ENCODE results near the gene ATP8B3. TPM values are rescaled to one million over a fixed set of nuclear protein-coding genes. Genes with fewer than 3 reads are reported as not detected.

ATP8B3 gene
- total and polyA plus RNA-seq, 9 of the 15 experiments (the other 6 are each of a cell fraction or from before 2014, with no cell fraction given) = 1.2 to 12.3 (median 3.8) TPM

- TF ChIP-seq THRA (IDR thresholded peaks at IDR 0.05) (no peak), CREM (IDR thresholded peaks at IDR 0.05; ENCODE audit: low read depth) (peak; percentile 14; the same call in 1 of the 2 replicates), CBFA2T2 (conservative IDR thresholded peaks at IDR 0.05) (no peak), ZNF511 (CRISPR knock-in tag; IDR thresholded peaks at IDR 0.05) (no peak), HSF4 (CRISPR knock-in tag; IDR thresholded peaks at IDR 0.05; ENCODE audit: borderline replicate concordance) (no peak), TRIM24 (IDR thresholded peaks at IDR 0.05) (no peak), CBFA2T3 (IDR thresholded peaks at IDR 0.05) (0 out of 2 replicates have a peak, but pooled peaks have one; percentile 6), NFYB (IDR thresholded peaks at IDR 0.05; ENCODE audit: extremely low read depth, insufficient read length) (no peak), TEAD1 (CRISPR knock-in tag; IDR thresholded peaks at IDR 0.05) (peak in 1 of 2 experiments; percentile 77; a peak in 1 of 4 replicates), VEZF1 (CRISPR knock-in tag; IDR thresholded peaks at IDR 0.05) (peak; percentile 35; the same call in 1 of the 2 replicates), RHOXF2B (CRISPR knock-in tag; conservative IDR thresholded peaks at IDR 0.05) (no peak), FOXJ2 (tag; IDR thresholded peaks at IDR 0.05) (no peak), IFI16 (CRISPR knock-in tag; IDR thresholded peaks at IDR 0.05) (no peak), BCL6 (CRISPR knock-in tag; IDR thresholded peaks at IDR 0.05) (no peak)
- TF ChIP-seq, protein P1, sequence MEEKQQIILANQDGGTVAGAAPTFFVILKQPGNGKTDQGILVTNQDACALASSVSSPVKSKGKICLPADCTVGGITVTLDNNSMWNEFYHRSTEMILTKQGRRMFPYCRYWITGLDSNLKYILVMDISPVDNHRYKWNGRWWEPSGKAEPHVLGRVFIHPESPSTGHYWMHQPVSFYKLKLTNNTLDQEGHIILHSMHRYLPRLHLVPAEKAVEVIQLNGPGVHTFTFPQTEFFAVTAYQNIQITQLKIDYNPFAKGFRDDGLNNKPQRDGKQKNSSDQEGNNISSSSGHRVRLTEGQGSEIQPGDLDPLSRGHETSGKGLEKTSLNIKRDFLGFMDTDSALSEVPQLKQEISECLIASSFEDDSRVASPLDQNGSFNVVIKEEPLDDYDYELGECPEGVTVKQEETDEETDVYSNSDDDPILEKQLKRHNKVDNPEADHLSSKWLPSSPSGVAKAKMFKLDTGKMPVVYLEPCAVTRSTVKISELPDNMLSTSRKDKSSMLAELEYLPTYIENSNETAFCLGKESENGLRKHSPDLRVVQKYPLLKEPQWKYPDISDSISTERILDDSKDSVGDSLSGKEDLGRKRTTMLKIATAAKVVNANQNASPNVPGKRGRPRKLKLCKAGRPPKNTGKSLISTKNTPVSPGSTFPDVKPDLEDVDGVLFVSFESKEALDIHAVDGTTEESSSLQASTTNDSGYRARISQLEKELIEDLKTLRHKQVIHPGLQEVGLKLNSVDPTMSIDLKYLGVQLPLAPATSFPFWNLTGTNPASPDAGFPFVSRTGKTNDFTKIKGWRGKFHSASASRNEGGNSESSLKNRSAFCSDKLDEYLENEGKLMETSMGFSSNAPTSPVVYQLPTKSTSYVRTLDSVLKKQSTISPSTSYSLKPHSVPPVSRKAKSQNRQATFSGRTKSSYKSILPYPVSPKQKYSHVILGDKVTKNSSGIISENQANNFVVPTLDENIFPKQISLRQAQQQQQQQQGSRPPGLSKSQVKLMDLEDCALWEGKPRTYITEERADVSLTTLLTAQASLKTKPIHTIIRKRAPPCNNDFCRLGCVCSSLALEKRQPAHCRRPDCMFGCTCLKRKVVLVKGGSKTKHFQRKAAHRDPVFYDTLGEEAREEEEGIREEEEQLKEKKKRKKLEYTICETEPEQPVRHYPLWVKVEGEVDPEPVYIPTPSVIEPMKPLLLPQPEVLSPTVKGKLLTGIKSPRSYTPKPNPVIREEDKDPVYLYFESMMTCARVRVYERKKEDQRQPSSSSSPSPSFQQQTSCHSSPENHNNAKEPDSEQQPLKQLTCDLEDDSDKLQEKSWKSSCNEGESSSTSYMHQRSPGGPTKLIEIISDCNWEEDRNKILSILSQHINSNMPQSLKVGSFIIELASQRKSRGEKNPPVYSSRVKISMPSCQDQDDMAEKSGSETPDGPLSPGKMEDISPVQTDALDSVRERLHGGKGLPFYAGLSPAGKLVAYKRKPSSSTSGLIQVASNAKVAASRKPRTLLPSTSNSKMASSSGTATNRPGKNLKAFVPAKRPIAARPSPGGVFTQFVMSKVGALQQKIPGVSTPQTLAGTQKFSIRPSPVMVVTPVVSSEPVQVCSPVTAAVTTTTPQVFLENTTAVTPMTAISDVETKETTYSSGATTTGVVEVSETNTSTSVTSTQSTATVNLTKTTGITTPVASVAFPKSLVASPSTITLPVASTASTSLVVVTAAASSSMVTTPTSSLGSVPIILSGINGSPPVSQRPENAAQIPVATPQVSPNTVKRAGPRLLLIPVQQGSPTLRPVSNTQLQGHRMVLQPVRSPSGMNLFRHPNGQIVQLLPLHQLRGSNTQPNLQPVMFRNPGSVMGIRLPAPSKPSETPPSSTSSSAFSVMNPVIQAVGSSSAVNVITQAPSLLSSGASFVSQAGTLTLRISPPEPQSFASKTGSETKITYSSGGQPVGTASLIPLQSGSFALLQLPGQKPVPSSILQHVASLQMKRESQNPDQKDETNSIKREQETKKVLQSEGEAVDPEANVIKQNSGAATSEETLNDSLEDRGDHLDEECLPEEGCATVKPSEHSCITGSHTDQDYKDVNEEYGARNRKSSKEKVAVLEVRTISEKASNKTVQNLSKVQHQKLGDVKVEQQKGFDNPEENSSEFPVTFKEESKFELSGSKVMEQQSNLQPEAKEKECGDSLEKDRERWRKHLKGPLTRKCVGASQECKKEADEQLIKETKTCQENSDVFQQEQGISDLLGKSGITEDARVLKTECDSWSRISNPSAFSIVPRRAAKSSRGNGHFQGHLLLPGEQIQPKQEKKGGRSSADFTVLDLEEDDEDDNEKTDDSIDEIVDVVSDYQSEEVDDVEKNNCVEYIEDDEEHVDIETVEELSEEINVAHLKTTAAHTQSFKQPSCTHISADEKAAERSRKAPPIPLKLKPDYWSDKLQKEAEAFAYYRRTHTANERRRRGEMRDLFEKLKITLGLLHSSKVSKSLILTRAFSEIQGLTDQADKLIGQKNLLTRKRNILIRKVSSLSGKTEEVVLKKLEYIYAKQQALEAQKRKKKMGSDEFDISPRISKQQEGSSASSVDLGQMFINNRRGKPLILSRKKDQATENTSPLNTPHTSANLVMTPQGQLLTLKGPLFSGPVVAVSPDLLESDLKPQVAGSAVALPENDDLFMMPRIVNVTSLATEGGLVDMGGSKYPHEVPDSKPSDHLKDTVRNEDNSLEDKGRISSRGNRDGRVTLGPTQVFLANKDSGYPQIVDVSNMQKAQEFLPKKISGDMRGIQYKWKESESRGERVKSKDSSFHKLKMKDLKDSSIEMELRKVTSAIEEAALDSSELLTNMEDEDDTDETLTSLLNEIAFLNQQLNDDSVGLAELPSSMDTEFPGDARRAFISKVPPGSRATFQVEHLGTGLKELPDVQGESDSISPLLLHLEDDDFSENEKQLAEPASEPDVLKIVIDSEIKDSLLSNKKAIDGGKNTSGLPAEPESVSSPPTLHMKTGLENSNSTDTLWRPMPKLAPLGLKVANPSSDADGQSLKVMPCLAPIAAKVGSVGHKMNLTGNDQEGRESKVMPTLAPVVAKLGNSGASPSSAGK (IDR thresholded peaks at IDR 0.05) = no peak
Observed at GRCh38 chr19:1773184-1773583, 38.9 kb downstream of the ATP8B3 start (continued).
